Measurements from ENCODE around the gene CERS6.

DNA sequence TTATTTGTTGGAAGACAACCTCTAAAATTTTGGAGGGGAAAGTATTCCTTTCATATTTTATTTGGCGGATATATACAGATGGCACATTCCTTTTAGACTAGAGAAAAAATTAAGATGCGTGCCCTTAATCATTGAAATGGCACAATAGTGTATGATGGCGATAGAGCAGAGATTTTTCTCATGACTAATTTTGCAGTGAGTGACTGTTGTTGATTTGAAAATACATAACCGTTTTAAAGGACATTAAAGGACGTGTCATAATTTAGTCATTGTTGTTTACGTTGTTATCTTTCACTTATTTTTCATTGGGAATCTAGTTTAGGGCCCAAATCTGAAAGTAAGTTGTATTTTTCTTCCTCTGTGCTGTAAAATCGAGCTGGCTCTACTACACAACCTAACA lies 61.7 kb downstream of the CERS6 start:
- no peak for TF ChIP-seq POLR2A (IDR thresholded peaks at IDR 0.05)
- TF ChIP-seq, protein P1, sequence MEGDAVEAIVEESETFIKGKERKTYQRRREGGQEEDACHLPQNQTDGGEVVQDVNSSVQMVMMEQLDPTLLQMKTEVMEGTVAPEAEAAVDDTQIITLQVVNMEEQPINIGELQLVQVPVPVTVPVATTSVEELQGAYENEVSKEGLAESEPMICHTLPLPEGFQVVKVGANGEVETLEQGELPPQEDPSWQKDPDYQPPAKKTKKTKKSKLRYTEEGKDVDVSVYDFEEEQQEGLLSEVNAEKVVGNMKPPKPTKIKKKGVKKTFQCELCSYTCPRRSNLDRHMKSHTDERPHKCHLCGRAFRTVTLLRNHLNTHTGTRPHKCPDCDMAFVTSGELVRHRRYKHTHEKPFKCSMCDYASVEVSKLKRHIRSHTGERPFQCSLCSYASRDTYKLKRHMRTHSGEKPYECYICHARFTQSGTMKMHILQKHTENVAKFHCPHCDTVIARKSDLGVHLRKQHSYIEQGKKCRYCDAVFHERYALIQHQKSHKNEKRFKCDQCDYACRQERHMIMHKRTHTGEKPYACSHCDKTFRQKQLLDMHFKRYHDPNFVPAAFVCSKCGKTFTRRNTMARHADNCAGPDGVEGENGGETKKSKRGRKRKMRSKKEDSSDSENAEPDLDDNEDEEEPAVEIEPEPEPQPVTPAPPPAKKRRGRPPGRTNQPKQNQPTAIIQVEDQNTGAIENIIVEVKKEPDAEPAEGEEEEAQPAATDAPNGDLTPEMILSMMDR (IDR thresholded peaks at IDR 0.05) = no peak
